EH (cell line): ENCODE data around the gene EGFR.
A peak's percentile ranks its signal among the peaks of the same experiment; 100 is the strongest.

Experiments
- DNase-seq: peaks from one replicate; pipeline ENCODE4 v3.0.0-alpha.2; 2015; ENCODE audit warnings: low read depth

EGFR gene

DNA sequence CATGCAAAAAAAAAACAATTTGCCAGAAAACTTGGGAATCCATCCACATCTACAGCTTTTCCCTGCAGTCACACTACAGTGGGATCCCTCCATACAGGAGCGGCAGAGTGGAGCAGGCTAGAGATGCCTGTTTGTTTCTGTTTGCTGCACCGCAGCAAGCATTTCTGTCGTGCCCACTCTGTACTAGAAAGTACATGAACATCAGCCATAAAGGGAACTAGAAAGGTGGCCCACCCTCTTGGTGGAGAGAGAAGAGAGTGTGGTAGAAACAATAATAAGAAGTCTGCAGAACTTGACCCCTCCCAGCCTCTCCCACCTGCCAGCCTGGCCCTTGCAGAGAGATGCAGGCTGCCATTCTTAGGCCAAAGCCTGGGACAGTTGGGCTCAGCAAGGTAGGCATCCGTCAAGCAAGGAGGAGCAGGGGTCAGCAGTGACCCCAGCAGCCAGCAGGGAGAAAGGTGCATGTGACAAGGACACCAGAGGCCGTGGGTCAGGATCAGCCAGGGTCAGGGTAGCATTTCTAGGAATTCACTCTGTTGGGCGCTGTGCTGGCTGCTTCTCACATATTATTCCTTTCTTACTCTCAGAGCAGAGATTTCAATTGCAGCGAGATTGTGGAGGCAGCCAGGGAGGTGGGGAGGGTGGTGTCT is 171.8 kb downstream of the EGFR start:
- no peak for DNase-seq

DNA sequence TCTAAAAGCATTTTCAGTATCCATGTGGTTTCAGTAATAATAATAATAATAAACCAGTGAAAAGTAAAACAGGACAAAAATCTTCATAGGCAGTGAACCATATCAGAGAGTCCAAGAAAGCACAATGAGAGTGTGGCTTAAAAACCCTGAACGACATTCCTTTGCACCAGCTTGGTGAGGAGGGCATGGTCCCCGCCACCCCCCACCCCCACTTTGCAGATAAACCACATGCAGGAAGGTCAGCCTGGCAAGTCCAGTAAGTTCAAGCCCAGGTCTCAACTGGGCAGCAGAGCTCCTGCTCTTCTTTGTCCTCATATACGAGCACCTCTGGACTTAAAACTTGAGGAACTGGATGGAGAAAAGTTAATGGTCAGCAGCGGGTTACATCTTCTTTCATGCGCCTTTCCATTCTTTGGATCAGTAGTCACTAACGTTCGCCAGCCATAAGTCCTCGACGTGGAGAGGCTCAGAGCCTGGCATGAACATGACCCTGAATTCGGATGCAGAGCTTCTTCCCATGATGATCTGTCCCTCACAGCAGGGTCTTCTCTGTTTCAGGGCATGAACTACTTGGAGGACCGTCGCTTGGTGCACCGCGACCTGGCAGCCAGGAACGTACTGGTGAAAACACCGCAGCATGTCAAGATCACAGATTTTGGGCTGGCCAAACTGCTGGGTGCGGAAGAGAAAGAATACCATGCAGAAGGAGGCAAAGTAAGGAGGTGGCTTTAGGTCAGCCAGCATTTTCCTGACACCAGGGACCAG is 172.5 kb downstream of the EGFR start:
- no peak for DNase-seq

DNA sequence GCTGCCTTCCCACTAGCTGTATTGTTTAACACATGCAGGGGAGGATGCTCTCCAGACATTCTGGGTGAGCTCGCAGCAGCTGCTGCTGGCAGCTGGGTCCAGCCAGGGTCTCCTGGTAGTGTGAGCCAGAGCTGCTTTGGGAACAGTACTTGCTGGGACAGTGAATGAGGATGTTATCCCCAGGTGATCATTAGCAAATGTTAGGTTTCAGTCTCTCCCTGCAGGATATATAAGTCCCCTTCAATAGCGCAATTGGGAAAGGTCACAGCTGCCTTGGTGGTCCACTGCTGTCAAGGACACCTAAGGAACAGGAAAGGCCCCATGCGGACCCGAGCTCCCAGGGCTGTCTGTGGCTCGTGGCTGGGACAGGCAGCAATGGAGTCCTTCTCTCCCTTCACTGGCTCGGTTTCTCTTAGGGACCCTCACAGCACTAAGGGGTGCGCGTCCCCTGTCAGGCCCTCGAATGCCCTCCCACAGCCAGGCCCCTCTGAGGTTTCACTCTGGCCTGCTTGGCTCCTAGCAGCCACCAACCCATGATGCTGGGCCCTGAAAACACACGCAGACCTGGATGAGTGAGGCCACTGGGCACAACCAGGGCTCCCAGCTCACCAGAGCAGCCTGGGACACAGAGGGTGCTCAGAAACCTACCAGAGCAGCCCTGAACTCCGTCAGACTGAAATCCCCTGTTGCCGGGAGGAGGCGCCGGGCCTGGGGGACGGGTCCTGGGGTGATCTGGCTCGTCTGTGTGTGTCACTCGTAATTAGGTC is 173.3 kb downstream of the EGFR start:
- DNase-seq: no peak

- peak; percentile 94 for DNase-seq
Observed at GRCh38 chr7:55192723-55193122, 173.9 kb downstream of the EGFR start.

- DNase-seq: no peak
Observed at GRCh38 chr7:55193245-55193644, 174.4 kb downstream of the EGFR start.

DNA sequence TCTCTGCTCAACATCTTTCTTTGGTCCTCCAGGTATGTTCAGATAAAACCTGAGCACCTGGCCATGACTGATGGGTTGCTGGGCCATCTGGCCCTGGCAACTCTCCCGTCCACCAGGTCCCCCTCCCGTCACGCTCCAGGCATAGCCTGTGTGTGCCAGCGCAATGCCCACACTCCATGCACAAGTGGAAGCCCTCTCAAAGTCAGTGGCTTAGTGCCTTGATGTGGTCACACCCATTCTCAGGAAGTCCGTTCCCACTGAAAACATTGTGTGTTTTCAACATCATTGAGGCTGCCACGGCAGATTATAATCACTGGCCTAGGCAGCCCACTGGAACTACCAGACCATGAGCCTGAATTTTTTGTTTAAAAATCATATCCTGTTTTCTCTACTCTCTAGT is 175.7 kb downstream of the EGFR start:
- no peak for DNase-seq

GRCh38 chr7:55198634-55199392 is 180.0 kb downstream of the EGFR start:
- no peak for DNase-seq

DNA sequence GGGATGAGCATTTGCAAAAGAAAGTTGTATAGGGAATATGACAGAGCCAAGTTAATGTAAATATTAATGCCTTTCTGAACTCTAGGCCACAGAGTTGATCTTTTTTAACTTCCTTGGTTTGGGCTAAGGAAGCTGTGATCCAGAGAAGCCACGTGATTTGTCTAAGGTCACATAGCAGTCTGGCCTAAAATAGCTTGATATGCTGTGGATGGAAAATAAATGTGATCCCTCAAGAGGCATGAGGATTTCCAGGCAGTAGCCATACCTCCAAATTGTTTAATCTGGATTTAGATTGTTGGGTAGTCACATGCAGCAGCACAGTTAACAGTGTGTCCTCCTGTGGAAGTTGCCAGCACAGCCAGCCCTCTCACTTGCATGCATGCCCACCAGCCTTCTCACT is 180.6 kb downstream of the EGFR start:
- DNase-seq: no peak

DNA sequence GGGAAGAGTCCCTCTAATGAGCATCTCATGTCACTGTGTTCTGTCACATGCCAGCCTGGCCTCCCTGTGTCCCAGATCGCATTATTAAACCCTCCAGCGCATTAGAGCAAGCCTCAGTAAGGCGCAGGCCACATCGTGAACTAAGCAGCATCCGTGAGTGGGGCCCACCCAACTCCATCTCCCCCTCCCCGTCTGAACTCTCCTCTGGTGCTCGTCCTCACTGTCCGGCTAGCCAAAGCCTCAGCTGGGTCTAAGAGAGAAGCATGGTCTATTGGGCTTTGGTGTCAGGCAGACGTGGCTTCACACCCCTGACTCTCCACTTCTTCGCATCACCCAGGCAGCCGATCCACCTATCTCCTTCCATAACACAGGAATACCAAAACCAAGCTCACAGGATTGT is 181.6 kb downstream of the EGFR start:
- no peak for DNase-seq

DNA sequence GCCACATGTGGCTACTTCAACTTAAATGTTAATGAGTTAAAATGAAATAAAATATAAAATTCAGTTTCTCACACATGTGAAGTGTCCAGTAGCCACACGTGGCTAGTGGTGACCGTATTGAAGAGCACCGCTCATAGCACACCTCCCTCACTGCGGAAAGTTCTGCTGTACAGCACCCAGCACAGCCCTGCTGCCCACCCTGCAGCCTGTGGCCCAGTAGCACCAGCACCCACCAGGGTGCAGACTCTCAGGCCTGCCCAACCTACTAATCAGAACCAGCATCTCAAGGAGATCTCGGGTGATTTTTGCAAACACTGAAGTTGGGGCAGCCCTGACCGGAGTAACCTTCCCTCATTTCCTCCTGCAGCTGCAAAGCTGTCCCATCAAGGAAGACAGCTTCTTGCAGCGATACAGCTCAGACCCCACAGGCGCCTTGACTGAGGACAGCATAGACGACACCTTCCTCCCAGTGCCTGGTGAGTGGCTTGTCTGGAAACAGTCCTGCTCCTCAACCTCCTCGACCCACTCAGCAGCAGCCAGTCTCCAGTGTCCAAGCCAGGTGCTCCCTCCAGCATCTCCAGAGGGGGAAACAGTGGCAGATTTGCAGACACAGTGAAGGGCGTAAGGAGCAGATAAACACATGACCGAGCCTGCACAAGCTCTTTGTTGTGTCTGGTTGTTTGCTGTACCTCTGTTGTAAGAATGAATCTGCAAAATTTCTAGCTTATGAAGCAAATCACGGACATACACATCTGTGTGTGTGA is 183.5 kb downstream of the EGFR start:
- DNase-seq: no peak

DNA sequence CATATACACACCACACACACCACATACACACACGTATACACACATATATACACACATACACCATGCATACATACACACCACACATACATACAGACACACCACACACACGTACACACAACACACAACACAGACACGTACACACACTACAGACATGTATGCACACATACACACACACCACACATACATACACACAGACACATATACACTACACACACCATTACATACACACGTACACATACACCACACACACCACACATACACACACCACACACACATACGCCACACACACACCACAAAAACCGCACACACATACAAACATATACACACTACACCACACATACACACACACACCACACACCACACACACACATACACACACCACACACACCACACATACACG is 184.5 kb downstream of the EGFR start:
- DNase-seq: no peak

- DNase-seq: no peak
Observed at GRCh38 chr7:55205124-55205955, 186.5 kb downstream of the EGFR start.

DNA sequence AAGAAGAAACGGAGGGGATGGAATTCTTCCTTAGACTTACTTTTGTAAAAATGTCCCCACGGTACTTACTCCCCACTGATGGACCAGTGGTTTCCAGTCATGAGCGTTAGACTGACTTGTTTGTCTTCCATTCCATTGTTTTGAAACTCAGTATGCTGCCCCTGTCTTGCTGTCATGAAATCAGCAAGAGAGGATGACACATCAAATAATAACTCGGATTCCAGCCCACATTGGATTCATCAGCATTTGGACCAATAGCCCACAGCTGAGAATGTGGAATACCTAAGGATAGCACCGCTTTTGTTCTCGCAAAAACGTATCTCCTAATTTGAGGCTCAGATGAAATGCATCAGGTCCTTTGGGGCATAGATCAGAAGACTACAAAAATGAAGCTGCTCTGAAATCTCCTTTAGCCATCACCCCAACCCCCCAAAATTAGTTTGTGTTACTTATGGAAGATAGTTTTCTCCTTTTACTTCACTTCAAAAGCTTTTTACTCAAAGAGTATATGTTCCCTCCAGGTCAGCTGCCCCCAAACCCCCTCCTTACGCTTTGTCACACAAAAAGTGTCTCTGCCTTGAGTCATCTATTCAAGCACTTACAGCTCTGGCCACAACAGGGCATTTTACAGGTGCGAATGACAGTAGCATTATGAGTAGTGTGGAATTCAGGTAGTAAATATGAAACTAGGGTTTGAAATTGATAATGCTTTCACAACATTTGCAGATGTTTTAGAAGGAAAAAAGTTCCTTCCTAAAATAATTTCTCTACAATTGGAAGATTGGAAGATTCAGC is 187.6 kb downstream of the EGFR start:
- DNase-seq: peak; percentile 61

- no peak for DNase-seq
Observed at GRCh38 chr7:55207436-55208125, 188.8 kb downstream of the EGFR start.

GRCh38 chr7:55209366-55209765 is 190.5 kb downstream of the EGFR start:
- no peak for DNase-seq

- no peak for DNase-seq
Observed at GRCh38 chr7:55210176-55210575, 191.4 kb downstream of the EGFR start.

DNA sequence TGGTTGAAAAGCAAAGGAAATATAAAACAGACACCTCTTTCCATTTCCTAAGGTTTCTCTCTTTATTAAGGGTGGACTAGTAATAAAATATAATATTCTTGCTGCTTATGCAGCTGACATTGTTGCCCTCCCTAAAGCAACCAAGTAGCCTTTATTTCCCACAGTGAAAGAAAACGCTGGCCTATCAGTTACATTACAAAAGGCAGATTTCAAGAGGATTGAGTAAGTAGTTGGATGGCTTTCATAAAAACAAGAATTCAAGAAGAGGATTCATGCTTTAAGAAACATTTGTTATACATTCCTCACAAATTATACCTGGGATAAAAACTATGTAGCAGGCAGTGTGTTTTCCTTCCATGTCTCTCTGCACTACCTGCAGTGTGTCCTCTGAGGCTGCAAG is 191.9 kb downstream of the EGFR start:
- DNase-seq: no peak

- peak; percentile 60 for DNase-seq
Observed at GRCh38 chr7:55211726-55212125, 192.9 kb downstream of the EGFR start.

DNA sequence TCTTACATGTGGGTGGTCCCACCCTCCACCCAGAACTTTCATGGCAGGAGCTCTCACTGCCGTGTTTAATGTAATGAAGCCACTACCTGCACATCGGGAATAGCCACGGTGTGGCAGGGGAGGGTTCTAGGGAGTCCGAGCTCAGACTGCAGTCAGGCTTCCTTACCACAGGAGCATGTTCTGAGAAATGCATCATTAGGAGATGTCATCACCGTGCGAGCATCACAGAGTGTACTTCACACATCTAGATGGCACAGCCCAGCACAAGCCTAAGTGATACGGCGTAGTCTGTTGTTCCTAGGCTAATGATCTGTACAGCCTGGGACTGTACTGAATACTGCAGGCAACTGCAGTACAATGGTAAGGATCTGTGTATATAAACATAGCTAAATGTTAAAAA is 193.4 kb downstream of the EGFR start:
- DNase-seq: no peak
